NT2/D1 (cell line): Measurements from ENCODE around the gene TSR1.

ENCODE experiments used
- SUZ12 ChIP-seq: IDR thresholded peaks from 2 replicates; pipeline ENCODE4 v1.6.1; 2011; ENCODE audit not compliant: insufficient read length, insufficient read depth; ENCODE audit errors: extremely low read depth
- YY1 ChIP-seq: IDR thresholded peaks from 2 replicates; pipeline ENCODE4 v1.6.1; 2011; ENCODE audit not compliant: insufficient read length, insufficient read depth
- ZNF274 ChIP-seq: IDR thresholded peaks from 2 replicates; pipeline ENCODE4 v1.6.1; 2011; ENCODE audit warnings: mild to moderate bottlenecking, low read depth, low read length

GRCh38 chr17:2323629-2324314 lies 12.5 kb downstream of the TSR1 start:
- no peak for TF ChIP-seq YY1
- no peak for TF ChIP-seq ZNF274
- TF ChIP-seq SUZ12, result no peak
